K562 treated with DMSO at 1 percent for 48 hours (cell line): ENCODE measurements around the gene ELOVL1. TPM values are rescaled to one million over a fixed set of nuclear protein-coding genes. Genes with fewer than 3 reads are reported as not detected.

Experiments used
- total RNA-seq: library from RNA; unstranded; fragments of 300-600 nt; gene quantifications from 2 replicates; pipeline ENCODE4 v1.2.3, GENCODE V29; 2022; ENCODE audit warnings: low replicate concordance; ENCODE audit errors: extremely low read depth

Gene ELOVL1
- 639 TPM in 1 of 2 replicates, not detected in the other for total RNA-seq

GRCh38 chr1:43367904-43368645 lies at the start of gene ELOVL1:
Gene ELOVL1, minus strand, starts transcription at chr1:43368011. Its CDS starts 2,402 bp downstream, at chr1:43365609.

GRCh38 chr1:43389326-43390313 lies 21.8 kb upstream of the ELOVL1 start, which contains the start of the genes MED8 and SZT2:
Gene MED8, minus strand, starts transcription at chr1:43389800. Its CDS starts 36 bp downstream, at chr1:43389764.
Gene SZT2, plus strand, starts transcription at chr1:43389899. Its CDS starts 70 bp downstream, at chr1:43389969.

GRCh38 chr1:43358746-43359693 lies 8.8 kb downstream of the ELOVL1 start, which contains the start of gene CDC20:
Gene CDC20, plus strand, starts transcription at chr1:43358981. Its CDS starts 235 bp downstream, at chr1:43359216.

GRCh38 chr1:43337588-43337987 lies 30.2 kb downstream of the ELOVL1 start, which contains the start of gene MPL:
Gene MPL, plus strand, starts transcription at chr1:43337818. Its CDS starts 31 bp downstream, at chr1:43337849.

Other genes with a start within 250 kb of the ELOVL1 start
- gene EBNA1BP2, start 195.7 kb downstream of the ELOVL1 start, total RNA-seq: not detected in 2 replicates
- not detected in 2 replicates for gene CFAP57, start 195.7 kb downstream of the ELOVL1 start, total RNA-seq
- not detected in 2 replicates for gene TMEM125, start 98.0 kb downstream of the ELOVL1 start, total RNA-seq
- not detected in 2 replicates for gene C1orf210, start 82.4 kb downstream of the ELOVL1 start, total RNA-seq
- not detected in 2 replicates for gene TIE1, start 67.0 kb downstream of the ELOVL1 start, total RNA-seq
- not detected in 2 replicates for gene MPL, start 30.2 kb downstream of the ELOVL1 start, total RNA-seq
- not detected in 2 replicates for gene CDC20, start 9.0 kb downstream of the ELOVL1 start, total RNA-seq
- not detected in 2 replicates for gene MED8, start 21.8 kb upstream of the ELOVL1 start, total RNA-seq
- gene SZT2, start 21.9 kb upstream of the ELOVL1 start, total RNA-seq: not detected in 2 replicates
- not detected in 2 replicates for gene HYI, start 85.9 kb upstream of the ELOVL1 start, total RNA-seq
- not detected in 2 replicates for gene PTPRF, start 162.9 kb upstream of the ELOVL1 start, total RNA-seq